K562 (cell line): ENCODE measurements around the gene SNRPA. TPM values are rescaled to one million over a fixed set of nuclear protein-coding genes. Genes with fewer than 3 reads are reported as not detected.

Experiments used
- ARID2 ChIP-seq: fragments of 450-650 bp; IDR thresholded peaks from 2 replicates; pipeline ENCODE4 v1.6.1; 2017; ENCODE audit warnings: antibody characterized with exemption, mild to moderate bottlenecking
- ATF7 ChIP-seq: fragments of 450-650 bp; IDR thresholded peaks from 2 replicates; pipeline ENCODE4 v1.7.1; 2014; ENCODE audit warnings: mild to moderate bottlenecking, moderate library complexity
- BRD9 ChIP-seq: fragments of 450-650 bp; IDR thresholded peaks from 2 replicates; pipeline ENCODE4 v1.6.1; 2018; ENCODE audit warnings: low read depth; ENCODE audit not compliant: partially characterized antibody
- ELK3 ChIP-seq: fragments of 450-650 bp; formaldehyde crosslinking; IDR thresholded peaks from 2 replicates; pipeline ENCODE4 v1.4.0; 2020; ENCODE audit warnings: mild to moderate bottlenecking
- FOXP1 ChIP-seq: sonication (generic); formaldehyde crosslinking; IDR thresholded peaks from 2 replicates; pipeline ENCODE4 v1.8.0; 2022; ENCODE audit warnings: mild to moderate bottlenecking, missing genetic modification reagents
- GTF3C2 ChIP-seq: IDR thresholded peaks from 3 replicates; pipeline ENCODE4 v1.6.1; 2011; ENCODE audit warnings: borderline replicate concordance, mild to moderate bottlenecking, moderate library complexity; ENCODE audit not compliant: insufficient read length; ENCODE audit errors: extremely low read depth
- HNRNPH1 ChIP-seq: fragments of 200-400 bp; formaldehyde crosslinking; optimal IDR thresholded peaks from 2 replicates; pipeline ENCODE3; 2017; ENCODE audit warnings: low read depth, mild to moderate bottlenecking, low read length, moderate library complexity
- RUNX1 ChIP-seq: sonication (generic); IDR thresholded peaks from 2 replicates; pipeline ENCODE4 v1.6.1; 2016; ENCODE audit warnings: antibody characterized with exemption, low read depth
- SREBF2 ChIP-seq: sonication (generic); formaldehyde crosslinking; IDR thresholded peaks from 2 replicates; pipeline ENCODE4 v1.4.0; 2020; ENCODE audit warnings: mild to moderate bottlenecking, missing genetic modification reagents
- SRSF1 ChIP-seq: fragments of 200-400 bp; formaldehyde crosslinking; IDR thresholded peaks from 2 replicates; pipeline ENCODE4 v1.6.1; 2017; ENCODE audit warnings: mild to moderate bottlenecking, low read depth, low read length, moderate library complexity
- TCF15 ChIP-seq: fragments of 250-450 bp; sonication (Bioruptor Pico); IDR thresholded peaks from 2 replicates; pipeline ENCODE4 v1.8.0; 2022; ENCODE audit warnings: moderate library complexity, mild to moderate bottlenecking, inconsistent platforms
- ZBTB43 ChIP-seq: sonication (generic); formaldehyde crosslinking; IDR thresholded peaks from 2 replicates; pipeline ENCODE4 v1.8.0; 2023; ENCODE audit warnings: mild to moderate bottlenecking, missing genetic modification reagents
- ZNF133 ChIP-seq: fragments of 250-450 bp; sonication (Bioruptor Pico); IDR thresholded peaks from 2 replicates; pipeline ENCODE4 v1.4.0; 2020; ENCODE audit warnings: mild to moderate bottlenecking
- ZNF146 ChIP-seq: IDR thresholded peaks from one replicate; pipeline ENCODE4 v1.6.1; 2018; ENCODE audit warnings: missing compliant biosample characterization; ENCODE audit not compliant: unreplicated experiment
- ZNF184 ChIP-seq: sonication (generic); formaldehyde crosslinking; IDR thresholded peaks from 2 replicates; pipeline ENCODE4 v1.5.0; 2020; ENCODE audit warnings: missing genetic modification reagents
- ZNF217 ChIP-seq: sonication (generic); formaldehyde crosslinking; IDR thresholded peaks from 2 replicates; pipeline ENCODE4 v1.8.0; 2022; ENCODE audit warnings: mild to moderate bottlenecking, missing genetic modification reagents
- ZNF263 ChIP-seq: sonication (generic); formaldehyde crosslinking; IDR thresholded peaks from 2 replicates; pipeline ENCODE4 v1.8.0; 2022; ENCODE audit warnings: mild to moderate bottlenecking, missing genetic modification reagents, borderline replicate concordance
- ZNF347 ChIP-seq: fragments of 450-650 bp; formaldehyde crosslinking; IDR thresholded peaks from 2 replicates; pipeline ENCODE4 v1.4.0; 2020; ENCODE audit warnings: low read depth, mild to moderate bottlenecking, moderate library complexity
- ZNF436 ChIP-seq: fragments of 250-450, 450-650 bp; sonication (Bioruptor Pico); formaldehyde crosslinking; IDR thresholded peaks from 2 replicates; pipeline ENCODE4 v1.7.0; 2020; ENCODE audit warnings: mild to moderate bottlenecking
- ZNF639 ChIP-seq, 2 experiments: fragments of 200-800 bp in 1 of 2; sonication (Bioruptor generic) in 1 of 2; sonication (generic) in 1 of 2; formaldehyde crosslinking in 1 of 2; IDR thresholded peaks in 1 of 2; conservative IDR thresholded peaks in 1 of 2; 2 replicates each; pipeline versions ENCODE4 v1.5.0 to v1.6.1; 2016 to 2020; ENCODE audit warnings: missing compliant biosample characterization in 1 of 2, missing genetic modification characterization in 1 of 2, missing genetic modification reagents in 1 of 2
- ZNF780A ChIP-seq: fragments of 250-450 bp; sonication (Bioruptor Pico); IDR thresholded peaks from 2 replicates; pipeline ENCODE4 v1.5.0; 2021; ENCODE audit warnings: mild to moderate bottlenecking
- polyA plus RNA-seq, 8 experiments: library from polyadenylated mRNA; depleted of rRNA in 4 of 8; stranded (reverse) in 5 of 8; unstranded in 3 of 8; fragments of >200 nt; fragmentation: Nextera tagmentation in 2 of 8; fragmentation: Illumina TruSeq in 1 of 8; extraction: Ambion mirVana in 2 of 8; extraction: Trizol in 1 of 8; gene quantifications; 2 replicates each; pipeline versions ENCODE4 v1.2.1 to v1.2.3, GENCODE V29; 2011 to 2014; ENCODE audit warnings: inconsistent platforms in 1 of 8, missing spikeins in 1 of 8
- total RNA-seq, 7 experiments: library from RNA; depleted of rRNA in 6 of 7; stranded (reverse); fragments of >200 nt in 6 of 7; fragmentation: Illumina TruSeq in 2 of 7; extraction: Trizol in 2 of 7; gene quantifications; 2 replicates each; pipeline versions ENCODE4 v1.2.1 to v1.2.3, GENCODE V29; 2011 to 2021; ENCODE audit warnings: low replicate concordance in 1 of 7

The SNRPA gene
- total and polyA plus RNA-seq, 9 of the 15 experiments (the other 6 are each of a cell fraction or from before 2014, with no cell fraction given), result 16.3 to 311 (median 193) TPM

GRCh38 chr19:40702337-40703012 is 48.5 kb upstream of the SNRPA start (continued):
- TF ChIP-seq SRSF1 (no peak), ZNF263 (CRISPR knock-in tag) (no peak), RUNX1 (no peak), ARID2 (0 out of 2 replicates have a peak, but pooled peaks have one; percentile 69), HNRNPH1 (no peak), SREBF2 (CRISPR knock-in tag) (no peak), GTF3C2 (no peak), ELK3 (CRISPR knock-in tag) (no peak), ZNF780A (CRISPR knock-in tag) (no peak), ZNF217 (CRISPR knock-in tag) (no peak), ZNF347 (CRISPR knock-in tag) (no peak), ATF7 (no peak), FOXP1 (CRISPR knock-in tag) (no peak), ZNF184 (CRISPR knock-in tag) (no peak), ZNF639 (CRISPR knock-in tag; conservative IDR thresholded peaks at IDR 0.05 in 1 of 2, IDR thresholded peaks at IDR 0.05 in 1 of 2) (peak in 1 of 2 experiments; percentile 17; a peak in 1 of 4 replicates), TCF15 (CRISPR knock-in tag) (no peak), ZNF436 (CRISPR knock-in tag) (no peak), ZNF146 (CRISPR knock-in tag) (no peak), ZNF133 (CRISPR knock-in tag) (no peak), BRD9 (peak; percentile 63), ZBTB43 (no peak)
